ENCODE data around the gene TSPAN9. TPM values are rescaled to one million over a fixed set of nuclear protein-coding genes. Genes with fewer than 3 reads are reported as not detected.

The TSPAN9 gene
- polyA plus RNA-seq, 2 of the 4 experiments (the other 2 are of a cell fraction), result 12.4 to 16.1 TPM

DNA sequence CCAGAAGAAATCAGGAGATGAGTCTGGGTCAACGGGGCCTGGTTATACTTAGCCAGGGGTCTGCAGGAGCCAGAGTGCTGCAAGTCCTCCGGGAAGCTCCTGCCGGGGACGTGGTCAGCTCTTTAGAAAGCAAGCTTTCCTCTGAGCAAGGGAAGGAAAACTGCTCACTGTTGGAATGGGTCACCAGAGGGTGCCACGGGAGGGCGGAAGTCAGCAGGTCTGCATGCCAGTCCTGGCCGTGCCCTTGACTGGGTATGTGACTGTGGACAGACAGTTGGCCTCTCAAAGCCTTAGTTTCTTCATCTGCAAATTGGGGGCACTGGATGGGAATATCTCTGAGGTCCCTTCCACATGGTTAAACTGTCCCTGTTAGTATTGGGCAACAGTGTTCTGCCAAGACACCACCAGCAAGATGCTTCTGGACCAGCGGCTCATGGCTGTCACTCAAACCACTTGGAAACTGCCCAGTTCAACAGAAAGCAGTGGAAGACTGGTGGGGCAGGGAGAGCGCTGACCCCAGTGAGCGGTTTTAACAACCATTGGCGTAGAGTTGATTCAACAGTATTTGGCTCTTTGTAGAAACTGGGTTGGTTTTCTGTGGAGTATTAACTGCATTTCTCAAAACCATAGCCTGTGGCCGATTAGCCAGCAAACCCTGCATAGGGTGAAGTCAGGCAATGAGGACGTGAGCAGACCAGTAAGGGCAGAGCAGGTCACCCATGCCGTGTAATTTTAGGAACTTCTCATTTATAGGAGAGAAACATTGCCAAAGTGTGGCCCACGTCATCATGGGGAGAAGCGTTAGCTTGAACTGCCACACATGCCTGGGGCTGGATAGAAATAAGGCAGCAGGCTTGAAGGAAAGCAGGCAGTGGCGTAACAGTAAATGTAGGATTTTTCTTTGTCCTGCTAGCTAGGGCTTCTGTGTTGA is 249.9 kb downstream of the TSPAN9 start:
- Histone ChIP-seq H3K27ac (no peak overlapping the region), H3K4me2 (no peak overlapping the region), H3K4me1 (no peaks in the 10 kb centered on the region), H3K9me3 (no peaks in the 10 kb centered on the region), H3K4me3 (no peak overlapping the region)
- no peak for DNase-seq (ENCODE audit: low read depth in 1 of 2, low spot score in 1 of 2)
- POLR2A ChIA-PET, result no interaction called here
- CTCF ChIA-PET, result interaction anchor here (1.0 kb wide), 3 partner anchors 10 to 52 kb away, joined by 3 to 4 read pairs (median 4); no protein-coding TSS in a partner anchor
- TF ChIP-seq CEBPB (IDR thresholded peaks at IDR 0.05) (no peak), NFE2L2 (conservative IDR thresholded peaks at IDR 0.05; ENCODE audit: low read length) (no peak), EHMT2 (IDR thresholded peaks at IDR 0.05; ENCODE audit: low read depth) (no peak), HOXB5 (CRISPR knock-in tag; IDR thresholded peaks at IDR 0.05) (no peak), CBX2 (IDR thresholded peaks at IDR 0.05; ENCODE audit: borderline replicate concordance, low read depth) (no peak), TFCP2L1 (CRISPR knock-in tag; IDR thresholded peaks at IDR 0.05) (no peak), SMC3 (IDR thresholded peaks at IDR 0.05) (no peak), POLR2AphosphoS2 (conservative IDR thresholded peaks at IDR 0.05; ENCODE audit: low read length) (no peak), CHD4 (IDR thresholded peaks at IDR 0.05; ENCODE audit: borderline replicate concordance) (no peak), ESRRA (IDR thresholded peaks at IDR 0.05; ENCODE audit: borderline replicate concordance, low read length) (no peak), ZC3H11A (IDR thresholded peaks at IDR 0.05) (no peak), EP300 (IDR thresholded peaks at IDR 0.05) (no peak), ZNF302 (CRISPR knock-in tag; IDR thresholded peaks at IDR 0.05) (no peak), POLR2A (IDR thresholded peaks at IDR 0.05; ENCODE audit: low read length) (no peak), HDAC2 (IDR thresholded peaks at IDR 0.05) (no peak), RCOR1 (IDR thresholded peaks at IDR 0.05; ENCODE audit: low read depth, low read length) (no peak), FOXS1 (CRISPR knock-in tag; IDR thresholded peaks at IDR 0.05) (no peak)
- TF ChIP-seq, protein P1, sequence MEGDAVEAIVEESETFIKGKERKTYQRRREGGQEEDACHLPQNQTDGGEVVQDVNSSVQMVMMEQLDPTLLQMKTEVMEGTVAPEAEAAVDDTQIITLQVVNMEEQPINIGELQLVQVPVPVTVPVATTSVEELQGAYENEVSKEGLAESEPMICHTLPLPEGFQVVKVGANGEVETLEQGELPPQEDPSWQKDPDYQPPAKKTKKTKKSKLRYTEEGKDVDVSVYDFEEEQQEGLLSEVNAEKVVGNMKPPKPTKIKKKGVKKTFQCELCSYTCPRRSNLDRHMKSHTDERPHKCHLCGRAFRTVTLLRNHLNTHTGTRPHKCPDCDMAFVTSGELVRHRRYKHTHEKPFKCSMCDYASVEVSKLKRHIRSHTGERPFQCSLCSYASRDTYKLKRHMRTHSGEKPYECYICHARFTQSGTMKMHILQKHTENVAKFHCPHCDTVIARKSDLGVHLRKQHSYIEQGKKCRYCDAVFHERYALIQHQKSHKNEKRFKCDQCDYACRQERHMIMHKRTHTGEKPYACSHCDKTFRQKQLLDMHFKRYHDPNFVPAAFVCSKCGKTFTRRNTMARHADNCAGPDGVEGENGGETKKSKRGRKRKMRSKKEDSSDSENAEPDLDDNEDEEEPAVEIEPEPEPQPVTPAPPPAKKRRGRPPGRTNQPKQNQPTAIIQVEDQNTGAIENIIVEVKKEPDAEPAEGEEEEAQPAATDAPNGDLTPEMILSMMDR (IDR thresholded peaks at IDR 0.05), result no peak
- TF ChIP-seq, protein P2, sequence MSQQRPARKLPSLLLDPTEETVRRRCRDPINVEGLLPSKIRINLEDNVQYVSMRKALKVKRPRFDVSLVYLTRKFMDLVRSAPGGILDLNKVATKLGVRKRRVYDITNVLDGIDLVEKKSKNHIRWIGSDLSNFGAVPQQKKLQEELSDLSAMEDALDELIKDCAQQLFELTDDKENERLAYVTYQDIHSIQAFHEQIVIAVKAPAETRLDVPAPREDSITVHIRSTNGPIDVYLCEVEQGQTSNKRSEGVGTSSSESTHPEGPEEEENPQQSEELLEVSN (IDR thresholded peaks at IDR 0.05; ENCODE audit: borderline replicate concordance, low read depth), result no peak
- TF ChIP-seq, protein P3, sequence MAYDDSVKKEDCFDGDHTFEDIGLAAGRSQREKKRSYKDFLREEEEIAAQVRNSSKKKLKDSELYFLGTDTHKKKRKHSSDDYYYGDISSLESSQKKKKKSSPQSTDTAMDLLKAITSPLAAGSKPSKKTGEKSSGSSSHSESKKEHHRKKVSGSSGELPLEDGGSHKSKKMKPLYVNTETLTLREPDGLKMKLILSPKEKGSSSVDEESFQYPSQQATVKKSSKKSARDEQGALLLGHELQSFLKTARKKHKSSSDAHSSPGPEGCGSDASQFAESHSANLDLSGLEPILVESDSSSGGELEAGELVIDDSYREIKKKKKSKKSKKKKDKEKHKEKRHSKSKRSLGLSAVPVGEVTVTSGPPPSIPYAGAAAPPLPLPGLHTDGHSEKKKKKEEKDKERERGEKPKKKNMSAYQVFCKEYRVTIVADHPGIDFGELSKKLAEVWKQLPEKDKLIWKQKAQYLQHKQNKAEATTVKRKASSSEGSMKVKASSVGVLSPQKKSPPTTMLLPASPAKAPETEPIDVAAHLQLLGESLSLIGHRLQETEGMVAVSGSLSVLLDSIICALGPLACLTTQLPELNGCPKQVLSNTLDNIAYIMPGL (CRISPR knock-in tag; IDR thresholded peaks at IDR 0.05; ENCODE audit: borderline replicate concordance), result no peak
- no peak for ATAC-seq
- WGBS (ENCODE audit: missing lambda C conversion rate), result 59% methylated on average over 17 of the region's 17 CpGs
- FAIRE-seq, result no peak

DNA sequence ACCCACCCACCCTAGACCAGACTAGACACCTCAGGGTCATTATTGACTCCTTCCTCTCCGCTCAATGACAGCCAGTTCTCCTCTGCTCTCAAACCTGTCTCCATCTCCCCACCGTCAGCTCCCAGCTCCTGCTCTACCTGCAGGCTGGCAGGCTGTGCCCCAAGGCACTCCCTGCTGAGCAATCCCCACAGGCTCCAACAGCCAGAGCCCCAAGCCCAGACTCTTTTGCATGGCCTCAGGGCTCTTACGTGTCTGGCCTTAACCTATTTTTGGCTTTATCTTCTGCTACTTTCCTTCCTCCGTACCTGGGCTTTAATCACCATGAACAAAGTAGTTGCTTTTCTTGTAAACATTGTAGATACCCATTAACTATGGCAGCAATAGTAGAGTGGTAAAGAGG is 250.9 kb downstream of the TSPAN9 start:
- H3K27ac ChIP-seq, result no peak overlapping the region
- no peak overlapping the region for H3K4me2 ChIP-seq
- POLR2A ChIA-PET, result no interaction called here
- no peak for FAIRE-seq
- no peak for DNase-seq (ENCODE audit: low read depth in 1 of 2, low spot score in 1 of 2)
- WGBS (ENCODE audit: missing lambda C conversion rate), result 23% methylated on average over 4 of the region's 4 CpGs
- H3K4me3 ChIP-seq, result no peak overlapping the region
- no peaks in the 10 kb centered on the region for H3K9me3 ChIP-seq
- H3K4me1 ChIP-seq, result no peaks in the 10 kb centered on the region
- TF ChIP-seq FOSL2 (IDR thresholded peaks at IDR 0.05), result no peak
- no peak for TF ChIP-seq FOSL2 (CRISPR knock-in tag; IDR thresholded peaks at IDR 0.05)
- no peak for ATAC-seq
- CTCF ChIA-PET, result no interaction called here
